ENCODE measurements around the gene FGF12.

GRCh38 chr3:192091831-192092230, 635.5 kb downstream of the FGF12 start:
- no peak for TF ChIP-seq CTCF (conservative IDR thresholded peaks at IDR 0.05 in 1 of 2, IDR thresholded peaks at IDR 0.05 in 1 of 2; ENCODE audit: low read depth in 1 of 2, low read length in 2 of 2)
- no peak for TF ChIP-seq EZH2 (IDR thresholded peaks at IDR 0.05; ENCODE audit: low read length, missing control alignments)
